C4-2B (cell line): Measurements from ENCODE around the gene POLR2B.
A peak's percentile ranks its signal among the peaks of the same experiment; 100 is the strongest.

Experiments used
- ZFX ChIP-seq: fragments of 450-650 bp; IDR thresholded peaks from 2 replicates; pipeline ENCODE4 v1.6.1; 2017
- TF ChIP-seq, protein P1 (sequence below): fragments of 450-650 bp; conservative IDR thresholded peaks from 2 replicates; pipeline ENCODE4 v1.5.1; 2017; ENCODE audit warnings: mild to moderate bottlenecking

DNA sequence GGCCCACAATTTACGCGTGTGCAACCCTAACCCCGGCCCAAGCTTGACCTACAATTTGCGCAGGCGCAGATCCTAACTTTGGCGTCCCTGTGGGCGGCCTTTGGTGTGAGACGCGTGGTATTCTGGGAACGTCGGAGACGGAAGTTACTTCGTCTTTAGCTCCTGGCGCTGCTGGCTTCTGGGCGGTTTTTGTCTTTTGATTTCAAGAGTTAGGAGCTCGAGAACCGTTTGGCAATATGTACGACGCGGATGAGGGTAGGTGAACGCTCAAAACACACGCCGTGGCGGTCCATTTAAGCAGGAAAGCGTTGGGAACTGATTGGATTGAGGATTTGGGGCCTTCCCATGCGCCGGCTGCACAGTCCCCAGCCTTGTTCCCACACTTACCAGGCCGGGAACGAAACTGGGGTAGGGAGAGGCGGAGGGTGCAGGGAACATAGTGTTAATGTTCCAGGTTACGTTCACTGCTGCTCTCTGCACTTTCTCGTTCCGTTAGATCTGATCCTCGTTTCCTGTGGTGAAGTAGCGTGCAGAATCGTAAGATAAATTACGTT, at the start of gene POLR2B:
- TF ChIP-seq, protein P1, sequence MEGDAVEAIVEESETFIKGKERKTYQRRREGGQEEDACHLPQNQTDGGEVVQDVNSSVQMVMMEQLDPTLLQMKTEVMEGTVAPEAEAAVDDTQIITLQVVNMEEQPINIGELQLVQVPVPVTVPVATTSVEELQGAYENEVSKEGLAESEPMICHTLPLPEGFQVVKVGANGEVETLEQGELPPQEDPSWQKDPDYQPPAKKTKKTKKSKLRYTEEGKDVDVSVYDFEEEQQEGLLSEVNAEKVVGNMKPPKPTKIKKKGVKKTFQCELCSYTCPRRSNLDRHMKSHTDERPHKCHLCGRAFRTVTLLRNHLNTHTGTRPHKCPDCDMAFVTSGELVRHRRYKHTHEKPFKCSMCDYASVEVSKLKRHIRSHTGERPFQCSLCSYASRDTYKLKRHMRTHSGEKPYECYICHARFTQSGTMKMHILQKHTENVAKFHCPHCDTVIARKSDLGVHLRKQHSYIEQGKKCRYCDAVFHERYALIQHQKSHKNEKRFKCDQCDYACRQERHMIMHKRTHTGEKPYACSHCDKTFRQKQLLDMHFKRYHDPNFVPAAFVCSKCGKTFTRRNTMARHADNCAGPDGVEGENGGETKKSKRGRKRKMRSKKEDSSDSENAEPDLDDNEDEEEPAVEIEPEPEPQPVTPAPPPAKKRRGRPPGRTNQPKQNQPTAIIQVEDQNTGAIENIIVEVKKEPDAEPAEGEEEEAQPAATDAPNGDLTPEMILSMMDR = no peak
- peak; percentile 79 for TF ChIP-seq ZFX
